SJCRH30 (cell line): ENCODE measurements around the gene OR10H5. TPM values are rescaled to one million over a fixed set of nuclear protein-coding genes. Genes with fewer than 3 reads are reported as not detected.
"Not testable (repeated sequence)": the region's sequence is repeated elsewhere in the genome, so short reads cannot be mapped to it uniquely, and the experiment has no call there.

Source experiments
- DNase-seq, 2 experiments: peaks; one replicate each; pipeline ENCODE4 v3.0.0-alpha.2; 2015 to 2020
- H3K27ac ChIP-seq: fragments of 250-450 bp; sonication (Bioruptor Pico); 2 replicates; pipeline ENCODE4 v1.5.1; 2020; ENCODE audit warnings: mild to moderate bottlenecking, moderate library complexity
- H3K27me3 ChIP-seq: fragments of 250-450 bp; sonication (Bioruptor Pico); 2 replicates; pipeline ENCODE4 v1.5.1; 2020; ENCODE audit warnings: mild to moderate bottlenecking, moderate library complexity
- H3K36me3 ChIP-seq: fragments of 250-450 bp; sonication (Bioruptor Pico); 2 replicates; pipeline ENCODE4 v1.5.1; 2020; ENCODE audit warnings: mild to moderate bottlenecking, moderate library complexity
- H3K4me1 ChIP-seq: fragments of 250-450 bp; sonication (Bioruptor Pico); 2 replicates; pipeline ENCODE4 v1.5.1; 2020; ENCODE audit warnings: mild to moderate bottlenecking, moderate library complexity
- H3K4me3 ChIP-seq: fragments of 250-450 bp; sonication (Bioruptor Pico); 2 replicates; pipeline ENCODE4 v1.5.1; 2020; ENCODE audit warnings: mild to moderate bottlenecking, moderate library complexity
- H3K9me3 ChIP-seq: fragments of 250-450 bp; sonication (Bioruptor Pico); replicated peaks from 2 replicates; pipeline ENCODE4 v1.5.1; 2020; ENCODE audit warnings: mild to moderate bottlenecking, moderate library complexity
- total RNA-seq: library from RNA; depleted of rRNA; stranded (reverse); fragments of >200 nt; shearing (Covaris generic); gene quantifications from 2 replicates; pipeline ENCODE4 v1.2.3, GENCODE V29; 2014

OR10H5 gene
- total RNA-seq, 1 experiment from 2014 or later = not detected

DNA sequence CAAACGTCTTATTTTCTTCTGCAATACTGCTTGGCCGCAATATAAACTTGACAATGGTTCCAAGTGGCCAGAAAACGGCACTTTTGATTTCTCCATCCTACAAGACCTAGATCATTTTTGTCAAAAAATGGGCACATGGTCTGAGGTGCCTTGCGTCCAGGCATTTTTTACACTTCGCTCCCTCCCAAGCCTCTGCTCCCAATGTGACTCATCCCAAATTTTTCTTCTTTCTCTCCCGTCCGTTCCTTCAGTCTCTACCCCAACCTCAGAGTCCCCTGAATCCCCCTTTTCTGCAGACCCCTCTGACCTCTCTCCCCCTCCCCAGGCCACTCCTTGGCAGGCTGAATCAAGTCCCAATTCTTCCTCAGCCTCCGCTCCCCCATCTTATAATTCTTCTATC, 42.3 kb downstream of the OR10H5 start:
- Histone ChIP-seq H3K27me3 (no peaks in the 10 kb centered on the region; the same call in 1 of the 2 replicates), H3K36me3 (no peaks in the 10 kb centered on the region)

DNA sequence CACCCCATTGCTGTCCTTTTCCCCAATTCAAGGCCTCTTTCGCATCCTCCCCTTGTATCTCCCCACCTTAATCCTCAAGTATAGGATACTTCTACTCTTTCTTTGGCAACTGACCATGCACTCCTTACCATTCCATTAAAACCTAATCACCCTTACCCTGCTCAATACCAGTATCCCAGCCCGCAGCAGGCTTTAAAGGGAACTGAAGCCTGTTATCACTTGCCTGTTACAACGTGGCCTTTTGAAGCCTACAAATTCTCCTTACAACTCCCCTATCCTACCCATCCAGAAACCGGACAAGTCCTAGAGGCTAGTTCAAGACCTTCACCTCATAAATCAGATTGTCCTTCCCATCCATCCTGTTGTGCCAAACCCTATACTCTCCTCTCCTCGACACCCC, 44.2 kb downstream of the OR10H5 start:
- H3K36me3 ChIP-seq = no peaks in the 10 kb centered on the region
- H3K4me3 ChIP-seq = no peak overlapping the region
- no peak overlapping the region for H3K27ac ChIP-seq
- no peaks in the 10 kb centered on the region for H3K4me1 ChIP-seq
- no peaks in the 10 kb centered on the region; the same call in 1 of the 2 replicates for H3K27me3 ChIP-seq
- DNase-seq = no peak
- no peaks in the 10 kb centered on the region for H3K9me3 ChIP-seq

More for the DNA sequence above, 42.3 kb downstream of the OR10H5 start:
- DNase-seq = no peak
- Histone ChIP-seq H3K27ac (no peak overlapping the region), H3K9me3 (no peaks in the 10 kb centered on the region), H3K4me3 (no peak overlapping the region), H3K4me1 (no peaks in the 10 kb centered on the region)

DNA sequence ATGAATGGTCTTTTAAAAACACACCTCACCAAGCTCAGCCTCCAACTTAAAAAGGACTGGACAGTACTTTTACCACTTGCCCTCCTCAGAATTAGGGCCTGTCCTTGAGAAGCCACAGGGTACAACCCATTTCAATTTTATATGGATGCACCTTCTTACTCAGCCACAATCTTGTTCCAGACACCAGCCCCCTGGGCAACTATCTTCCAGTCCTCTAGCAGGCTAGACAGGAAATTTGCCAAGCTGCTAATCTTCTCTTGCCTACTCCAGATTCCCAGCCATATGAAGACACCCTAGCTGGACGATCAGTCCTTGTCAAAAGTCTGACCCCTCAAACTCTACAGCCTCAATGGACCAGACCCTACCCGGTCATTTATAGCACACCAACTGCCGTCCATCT, 46.8 kb downstream of the OR10H5 start:
- not testable (repeated sequence) for H3K9me3 ChIP-seq

DNA sequence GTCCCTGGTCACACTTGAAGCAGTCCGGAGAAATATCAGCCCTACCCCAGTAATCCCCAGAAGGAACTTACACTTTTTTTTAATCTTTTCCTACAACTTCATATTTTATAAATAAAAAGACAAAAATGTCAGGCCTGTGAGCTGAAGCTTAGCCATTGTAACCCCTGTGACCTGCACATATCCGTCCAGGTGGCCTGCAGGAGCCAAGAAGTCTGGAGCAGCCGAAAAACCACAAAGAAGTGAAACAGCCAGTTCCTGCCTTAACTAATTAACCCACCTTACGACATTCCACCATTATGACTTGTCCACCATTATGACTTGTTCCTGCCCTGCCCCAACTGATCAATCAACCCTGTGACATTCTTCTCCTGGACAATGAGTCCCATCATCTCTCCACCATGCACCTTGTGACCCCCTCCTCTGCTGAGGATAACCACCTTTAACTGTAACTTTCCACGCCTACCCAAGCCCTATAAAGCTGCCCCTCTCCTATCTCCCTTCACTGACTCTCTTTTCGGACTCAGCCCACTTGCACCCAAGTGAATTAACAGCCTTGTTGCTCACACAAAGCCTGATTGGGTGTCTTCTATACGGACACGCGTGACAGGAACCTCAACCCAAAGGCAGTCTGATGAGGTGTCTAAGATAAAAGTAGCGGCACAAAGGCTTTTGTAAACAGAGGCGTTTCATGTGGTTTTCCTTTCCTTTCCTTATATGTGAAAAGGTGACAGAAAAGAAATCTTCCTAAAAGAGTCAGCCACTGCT, 48.3 kb downstream of the OR10H5 start:
- DNase-seq = peak in 1 of 2 experiments; percentile 9
- not testable (repeated sequence) for H3K27me3 ChIP-seq, H3K36me3 ChIP-seq, H3K4me1 ChIP-seq, H3K9me3 ChIP-seq
- Histone ChIP-seq H3K27ac (peak overlapping the region; percentile 69), H3K4me3 (peak overlapping the region; percentile 64)

More for the DNA sequence above, 46.8 kb downstream of the OR10H5 start:
- H3K27me3 ChIP-seq, H3K27ac ChIP-seq, DNase-seq, H3K36me3 ChIP-seq, H3K4me1 ChIP-seq, H3K4me3 ChIP-seq: not testable (repeated sequence)

DNA sequence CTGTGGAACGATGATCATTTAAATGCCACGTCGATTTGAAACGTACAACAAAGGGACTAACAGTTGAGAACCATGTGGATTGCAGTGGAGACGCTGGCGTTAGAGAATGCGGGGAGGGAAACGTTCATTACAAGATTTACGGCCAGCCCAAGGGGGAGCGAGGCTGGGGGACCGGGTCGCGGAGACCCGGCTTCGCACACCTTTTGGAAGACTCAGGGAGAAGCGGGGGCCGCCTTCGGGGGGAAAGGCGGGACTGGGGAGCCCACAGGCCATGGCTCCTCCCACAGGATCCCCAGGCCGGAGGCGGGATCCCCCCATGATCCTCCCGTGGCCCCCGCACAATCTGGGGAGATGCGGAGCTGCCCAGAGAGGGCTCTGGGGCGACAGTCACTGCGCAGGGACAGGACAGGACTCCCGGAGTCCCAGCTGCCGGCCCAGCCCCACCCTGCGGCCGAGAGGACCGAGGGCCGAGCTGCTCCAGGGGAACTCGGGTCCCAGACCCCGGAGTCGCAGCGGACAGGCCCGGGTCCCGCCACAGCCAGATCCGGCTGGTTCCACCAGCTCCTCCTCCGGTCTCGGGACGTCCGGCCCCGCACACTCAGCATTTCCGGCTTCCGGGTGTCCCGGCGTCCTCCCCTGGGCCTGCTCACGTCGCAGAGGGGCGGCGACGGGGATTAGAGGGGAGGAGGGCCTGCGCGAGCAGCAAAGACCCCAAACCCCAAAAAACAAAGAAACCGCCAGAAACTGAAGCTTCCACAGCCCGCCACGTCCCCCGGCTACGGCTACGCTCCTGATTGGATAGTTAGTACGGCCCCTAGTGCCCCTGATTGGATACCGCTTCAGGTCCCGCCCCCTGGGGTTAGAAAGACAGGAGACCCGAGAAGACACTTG, 49.1 kb downstream of the OR10H5 start:
- Histone ChIP-seq H3K27me3 (no peaks in the 10 kb centered on the region), H3K27ac (peak overlapping the region; percentile 69), H3K4me3 (peak overlapping the region; percentile 64), H3K36me3 (no peaks in the 10 kb centered on the region), H3K4me1 (no peaks in the 10 kb centered on the region), H3K9me3 (no peaks in the 10 kb centered on the region)
- peak; percentile 95 to 97 for DNase-seq

DNA sequence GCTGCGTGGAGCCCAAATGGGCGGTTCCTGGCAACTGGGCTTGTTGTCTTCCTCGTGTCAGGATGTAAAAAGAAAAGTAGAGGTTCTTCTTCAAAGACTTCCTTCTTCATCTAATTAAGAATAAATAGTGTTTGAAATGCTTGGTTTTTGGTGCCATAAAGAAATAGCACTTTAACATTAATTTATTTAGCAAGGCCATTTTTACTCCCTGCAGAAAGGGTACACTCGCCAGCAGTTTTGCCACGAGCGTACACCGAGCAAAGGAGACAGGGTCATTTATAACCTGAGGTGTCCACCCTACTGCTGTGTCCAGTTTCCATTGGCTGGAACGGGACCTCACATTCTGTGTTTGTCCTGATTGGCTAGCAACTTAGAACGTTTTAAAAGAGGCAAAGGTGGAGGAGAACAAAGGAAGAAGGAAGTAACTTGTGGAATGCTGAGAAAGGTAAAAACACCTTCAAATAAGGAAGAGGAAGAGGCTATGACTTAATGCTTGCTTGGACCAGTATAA, 49.8 kb downstream of the OR10H5 start:
- H3K27me3 ChIP-seq = no peaks in the 10 kb centered on the region
- peak in 1 of 2 experiments; percentile 48 for DNase-seq
- peak overlapping the region; percentile 69 for H3K27ac ChIP-seq
- H3K36me3 ChIP-seq = no peaks in the 10 kb centered on the region
- no peaks in the 10 kb centered on the region for H3K9me3 ChIP-seq
- H3K4me1 ChIP-seq = no peaks in the 10 kb centered on the region
- peak overlapping the region; percentile 64 for H3K4me3 ChIP-seq

DNA sequence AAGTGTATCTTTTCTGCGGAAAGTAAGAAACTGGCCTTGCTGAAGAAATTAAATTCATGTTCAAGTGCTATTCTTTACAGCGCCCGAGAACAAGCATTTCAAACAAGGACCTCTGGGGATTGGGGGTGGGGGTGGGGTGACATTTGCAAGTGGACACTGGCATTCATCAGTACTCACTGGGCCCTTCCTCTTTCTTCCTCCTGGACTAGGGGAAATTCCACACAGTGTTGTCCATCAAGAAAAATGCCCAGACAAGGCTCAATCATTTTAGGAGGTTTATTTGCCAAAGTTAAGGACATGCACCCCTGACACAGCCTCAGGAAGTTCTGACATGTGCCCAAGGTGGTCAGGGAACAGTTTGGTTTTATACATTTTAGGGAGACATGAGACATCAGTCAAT, 50.9 kb downstream of the OR10H5 start:
- no peak overlapping the region for H3K4me3 ChIP-seq
- H3K4me1 ChIP-seq = no peaks in the 10 kb centered on the region
- H3K36me3 ChIP-seq = no peaks in the 10 kb centered on the region
- H3K27ac ChIP-seq = no peak overlapping the region
- H3K9me3 ChIP-seq = no peaks in the 10 kb centered on the region
- DNase-seq = no peak
- no peaks in the 10 kb centered on the region for H3K27me3 ChIP-seq

DNA sequence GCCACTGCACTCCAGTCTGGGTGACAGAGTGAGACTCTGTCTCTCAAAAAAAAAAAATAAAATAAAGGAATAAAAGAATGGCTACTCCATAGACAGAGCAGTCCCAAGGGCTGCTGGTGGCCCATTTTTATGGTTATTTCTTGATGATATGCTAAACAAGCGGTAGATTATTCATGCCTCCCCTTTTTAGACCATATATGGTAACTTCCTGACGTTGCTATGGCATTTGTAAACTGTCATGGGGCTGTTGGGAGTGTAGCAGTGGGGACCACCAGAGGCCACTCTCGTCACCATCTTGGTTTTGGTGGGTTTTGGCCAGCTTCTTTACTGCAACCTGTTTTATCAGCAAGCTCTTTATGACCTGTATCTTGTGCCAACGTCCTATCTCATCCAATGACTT, 52.4 kb downstream of the OR10H5 start:
- DNase-seq, H3K27me3 ChIP-seq, H3K9me3 ChIP-seq, H3K4me1 ChIP-seq, H3K27ac ChIP-seq, H3K4me3 ChIP-seq, H3K36me3 ChIP-seq: not testable (repeated sequence)

DNA sequence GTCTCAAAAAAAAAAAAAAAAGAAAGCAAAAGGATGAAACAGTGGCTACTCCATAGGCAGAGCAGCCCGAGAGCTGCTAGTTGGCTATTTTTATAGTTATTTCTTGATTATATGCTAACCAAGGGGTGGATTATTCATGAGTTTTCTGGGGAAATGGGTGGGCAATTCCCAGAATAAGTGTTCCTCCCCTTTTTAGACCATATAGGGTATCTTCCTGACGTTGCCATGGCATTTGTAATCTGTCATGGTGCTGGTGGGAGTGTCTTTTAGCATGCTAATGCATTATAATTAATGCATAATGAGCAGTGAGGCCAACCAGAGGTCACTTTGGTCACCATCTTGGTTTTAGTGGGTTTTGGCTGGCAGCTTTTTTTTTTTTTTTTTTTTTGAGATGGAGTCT, 53.4 kb downstream of the OR10H5 start:
- no peak overlapping the region for H3K27ac ChIP-seq
- H3K4me3 ChIP-seq = no peak overlapping the region
- no peaks in the 10 kb centered on the region for H3K27me3 ChIP-seq
- H3K9me3 ChIP-seq = no peaks in the 10 kb centered on the region
- no peaks in the 10 kb centered on the region for H3K36me3 ChIP-seq
- no peaks in the 10 kb centered on the region for H3K4me1 ChIP-seq
- DNase-seq = no peak

DNA sequence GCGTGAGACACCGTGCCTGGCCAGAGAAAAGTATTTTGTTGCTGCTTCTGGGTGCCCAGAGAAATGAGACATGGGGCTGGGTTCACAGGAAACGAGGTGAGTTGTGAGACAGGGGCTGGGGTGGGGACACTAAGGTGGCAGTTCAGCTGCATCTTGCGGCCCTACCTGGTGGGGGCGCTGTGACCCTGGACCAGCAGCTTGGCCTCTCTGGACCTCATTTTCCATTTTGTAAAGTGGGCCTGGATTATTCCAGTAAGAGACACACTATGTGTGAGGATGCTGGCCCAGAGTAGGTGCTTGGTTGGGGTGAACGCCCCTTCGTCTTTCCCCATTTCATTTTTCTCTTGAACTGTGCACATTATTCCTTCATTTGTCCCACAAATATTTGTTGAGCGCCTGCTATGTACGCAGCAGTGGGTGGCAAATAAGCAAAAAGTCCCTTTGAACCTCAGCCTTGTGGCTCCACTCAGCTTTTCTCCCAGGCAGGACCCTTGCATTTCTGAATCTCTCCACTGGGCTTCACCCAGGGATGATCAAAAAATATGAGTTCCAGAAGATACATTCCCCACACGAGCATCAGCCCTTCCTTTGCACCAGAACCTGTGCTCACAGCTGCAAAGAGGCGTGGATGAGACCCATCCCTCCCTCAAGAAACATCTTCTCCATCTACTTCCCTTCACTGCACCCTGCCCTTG, 54.6 kb downstream of the OR10H5 start:
- peak in 1 of 2 experiments; percentile 14 for DNase-seq
- 0 out of 2 replicates have a peak, but pooled peaks cover 3% of the 10 kb centered on the region for H3K27me3 ChIP-seq
- H3K9me3 ChIP-seq = no peaks in the 10 kb centered on the region
- no peak overlapping the region for H3K4me3 ChIP-seq
- H3K36me3 ChIP-seq = no peaks in the 10 kb centered on the region
- no peaks in the 10 kb centered on the region for H3K4me1 ChIP-seq
- H3K27ac ChIP-seq = no peak overlapping the region

DNA sequence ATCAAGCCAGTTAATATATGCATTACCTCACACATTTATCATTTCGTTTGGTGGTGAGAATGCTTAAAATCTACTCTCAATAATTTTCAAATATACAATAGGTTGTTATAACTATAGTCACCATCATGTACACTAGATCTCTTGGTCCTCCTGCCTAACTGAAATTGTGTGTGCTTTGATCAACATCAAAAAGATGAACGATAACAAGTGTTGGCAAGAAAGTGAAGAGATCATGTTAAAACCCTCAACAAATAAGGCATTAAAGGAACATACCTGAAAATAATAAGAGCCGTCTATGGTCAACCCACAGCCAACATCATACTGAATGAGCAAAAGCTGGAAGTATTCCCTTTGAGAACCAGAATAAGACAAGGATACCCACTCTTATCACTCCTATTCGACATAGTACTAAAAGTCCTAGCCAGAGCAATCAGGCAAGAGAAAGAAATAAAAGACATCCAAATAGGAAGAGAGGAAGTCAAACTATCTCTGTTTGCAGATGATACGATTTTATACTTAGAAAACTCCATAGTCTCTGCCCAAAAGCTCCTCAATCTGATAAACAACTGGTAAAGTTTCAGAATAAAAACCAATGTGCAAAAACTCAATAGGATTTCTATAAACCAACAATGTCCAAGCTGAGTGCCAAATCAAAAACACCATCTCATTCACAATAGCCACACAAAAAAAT, 55.9 kb downstream of the OR10H5 start:
- Histone ChIP-seq H3K27me3 (0 out of 2 replicates have a peak, but pooled peaks cover 3% of the 10 kb centered on the region), H3K36me3 (no peaks in the 10 kb centered on the region), H3K9me3 (no peaks in the 10 kb centered on the region), H3K4me1 (no peaks in the 10 kb centered on the region), H3K4me3 (no peak overlapping the region), H3K27ac (no peak overlapping the region)
- no peak for DNase-seq

DNA sequence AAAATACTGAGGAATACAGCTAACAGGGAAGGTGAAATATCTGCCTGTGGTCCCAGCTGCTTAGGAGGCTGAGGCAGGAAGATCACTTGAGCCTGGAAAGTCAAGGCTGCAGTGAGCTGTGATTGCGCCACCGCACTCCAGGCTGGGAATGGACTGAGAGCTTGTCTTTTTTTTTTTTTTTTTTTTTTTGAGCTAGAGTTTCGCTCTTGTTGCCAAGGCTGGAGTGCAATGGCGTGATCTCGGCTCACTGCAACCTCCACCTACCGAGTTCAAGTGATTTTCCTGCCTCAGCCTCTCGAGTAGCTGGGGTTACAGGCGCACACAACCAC, 56.4 kb downstream of the OR10H5 start:
- not testable (repeated sequence) for DNase-seq, H3K9me3 ChIP-seq, H3K27me3 ChIP-seq, H3K4me1 ChIP-seq, H3K27ac ChIP-seq, H3K36me3 ChIP-seq, H3K4me3 ChIP-seq

DNA sequence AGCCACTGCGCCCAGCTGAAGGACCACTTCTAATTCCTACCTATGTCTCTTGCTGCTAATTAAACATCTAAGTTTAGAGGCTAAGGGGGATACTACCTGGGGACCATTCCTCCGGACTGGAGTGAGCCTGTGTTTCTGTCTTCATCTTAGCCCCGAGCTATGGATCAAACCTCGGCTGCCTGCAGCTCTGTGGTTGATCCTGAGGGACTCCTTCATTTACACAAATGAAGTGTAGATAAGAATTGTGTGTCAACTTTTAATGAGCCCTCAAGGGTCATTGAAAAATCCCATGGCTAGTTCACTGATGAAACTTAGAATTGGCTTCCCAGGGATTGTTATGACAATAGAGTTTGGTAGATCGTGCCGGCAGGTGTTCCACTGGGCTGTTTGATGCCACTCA, 59.5 kb downstream of the OR10H5 start:
- no peaks in the 10 kb centered on the region for H3K9me3 ChIP-seq
- 0 out of 2 replicates have a peak, but pooled peaks cover 3% of the 10 kb centered on the region for H3K27me3 ChIP-seq
- no peak overlapping the region for H3K27ac ChIP-seq
- H3K4me1 ChIP-seq = no peaks in the 10 kb centered on the region
- DNase-seq = no peak
- H3K4me3 ChIP-seq = no peak overlapping the region
- no peaks in the 10 kb centered on the region for H3K36me3 ChIP-seq

DNA sequence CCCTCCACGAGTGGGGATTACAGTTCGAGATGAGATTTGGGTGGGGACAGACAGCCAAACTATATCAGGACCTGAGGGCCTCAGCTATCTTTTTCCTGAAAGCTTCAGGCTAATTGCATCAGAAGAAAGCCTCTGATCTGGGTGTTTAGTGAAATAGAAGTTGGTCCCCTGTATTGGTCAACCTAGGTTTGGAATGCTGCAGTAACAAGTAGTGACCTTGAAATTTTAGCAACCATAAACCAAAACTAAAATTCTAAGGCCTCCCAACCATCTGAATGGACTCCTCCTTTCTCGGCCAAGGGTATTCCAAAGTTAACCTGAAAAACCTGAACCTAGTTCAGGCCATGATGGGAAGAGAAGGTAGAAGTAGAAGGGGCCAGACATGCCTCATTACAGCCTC, 62.9 kb downstream of the OR10H5 start:
- Histone ChIP-seq H3K27ac (no peak overlapping the region), H3K27me3 (peaks cover 3% of the 10 kb centered on the region; the same call in 1 of the 2 replicates), H3K36me3 (no peaks in the 10 kb centered on the region), H3K9me3 (no peaks in the 10 kb centered on the region), H3K4me1 (no peaks in the 10 kb centered on the region), H3K4me3 (no peak overlapping the region)
- DNase-seq = no peak
